ENCODE results near the gene TNKS2.

Gene TNKS2

DNA sequence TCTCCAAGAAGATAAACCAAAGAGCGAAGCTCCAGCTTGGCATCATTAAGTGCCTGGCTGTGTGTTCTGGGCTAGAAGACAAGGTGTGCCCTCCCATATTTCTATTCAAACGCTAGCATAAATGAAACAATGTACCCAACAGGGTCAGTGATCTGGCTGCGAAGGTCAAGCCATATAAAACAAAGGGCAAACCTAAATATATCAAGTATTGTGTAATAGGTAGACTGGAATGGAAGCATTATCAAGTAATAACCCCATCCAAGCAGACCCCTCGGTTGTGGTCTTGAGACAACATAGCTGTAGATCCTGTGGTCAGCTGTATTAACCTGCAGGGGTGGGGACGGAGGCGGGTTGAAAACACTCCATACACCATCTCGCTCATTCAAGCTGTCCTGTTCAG lies 31.6 kb upstream of the TNKS2 start:
- no peak overlapping the region for H3K4me3 ChIP-seq (ENCODE audit: low read depth, low read length)
- DNase-seq (ENCODE audit: low read depth): no peak
- TF ChIP-seq, protein P1, sequence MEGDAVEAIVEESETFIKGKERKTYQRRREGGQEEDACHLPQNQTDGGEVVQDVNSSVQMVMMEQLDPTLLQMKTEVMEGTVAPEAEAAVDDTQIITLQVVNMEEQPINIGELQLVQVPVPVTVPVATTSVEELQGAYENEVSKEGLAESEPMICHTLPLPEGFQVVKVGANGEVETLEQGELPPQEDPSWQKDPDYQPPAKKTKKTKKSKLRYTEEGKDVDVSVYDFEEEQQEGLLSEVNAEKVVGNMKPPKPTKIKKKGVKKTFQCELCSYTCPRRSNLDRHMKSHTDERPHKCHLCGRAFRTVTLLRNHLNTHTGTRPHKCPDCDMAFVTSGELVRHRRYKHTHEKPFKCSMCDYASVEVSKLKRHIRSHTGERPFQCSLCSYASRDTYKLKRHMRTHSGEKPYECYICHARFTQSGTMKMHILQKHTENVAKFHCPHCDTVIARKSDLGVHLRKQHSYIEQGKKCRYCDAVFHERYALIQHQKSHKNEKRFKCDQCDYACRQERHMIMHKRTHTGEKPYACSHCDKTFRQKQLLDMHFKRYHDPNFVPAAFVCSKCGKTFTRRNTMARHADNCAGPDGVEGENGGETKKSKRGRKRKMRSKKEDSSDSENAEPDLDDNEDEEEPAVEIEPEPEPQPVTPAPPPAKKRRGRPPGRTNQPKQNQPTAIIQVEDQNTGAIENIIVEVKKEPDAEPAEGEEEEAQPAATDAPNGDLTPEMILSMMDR (IDR thresholded peaks at IDR 0.05; ENCODE audit: control insufficient read depth, extremely low read depth, insufficient read depth): no peak

DNA sequence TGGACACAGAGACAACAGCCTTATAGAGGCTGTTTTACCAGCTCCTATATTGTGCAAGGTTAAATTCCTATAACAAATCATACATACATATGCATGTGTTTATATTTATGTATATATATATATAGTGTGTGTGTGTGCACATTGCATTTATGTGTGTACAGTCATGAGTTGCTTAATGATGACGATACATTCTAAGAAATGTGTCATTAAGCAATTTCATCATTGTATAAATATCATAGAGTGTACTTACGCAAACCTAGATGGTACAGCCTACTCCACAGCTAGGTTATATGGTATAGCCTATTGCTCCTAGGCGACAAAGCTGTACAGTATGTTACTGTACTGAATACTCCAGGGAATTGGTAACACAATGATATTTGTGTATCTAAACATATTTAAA lies 30.1 kb upstream of the TNKS2 start:
- H3K4me3 ChIP-seq (ENCODE audit: low read depth, low read length): no peak overlapping the region
- DNase-seq (ENCODE audit: low read depth): no peak
- TF ChIP-seq, protein P1 (IDR thresholded peaks at IDR 0.05; ENCODE audit: control insufficient read depth, extremely low read depth, insufficient read depth): no peak

DNA sequence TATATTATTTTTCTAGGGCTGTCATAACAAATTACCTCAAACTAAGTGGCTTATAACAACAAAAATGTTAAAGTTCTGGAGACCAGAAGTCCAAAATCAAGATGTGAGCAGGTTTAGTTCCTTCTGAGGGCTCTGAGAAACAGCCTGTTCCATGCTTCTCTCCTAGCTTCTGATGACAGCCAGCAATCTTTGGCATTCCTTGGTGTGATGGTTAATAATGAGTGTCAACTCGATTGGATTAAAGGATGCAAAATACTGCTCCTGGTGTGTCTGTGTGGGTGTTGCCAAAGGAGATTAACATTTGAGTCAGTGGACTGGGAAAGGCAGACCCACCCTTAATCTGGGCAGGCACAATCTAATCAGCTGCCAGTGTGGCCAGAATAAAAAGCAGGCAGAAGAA lies 26.3 kb upstream of the TNKS2 start:
- TF ChIP-seq, protein P1 (IDR thresholded peaks at IDR 0.05; ENCODE audit: control insufficient read depth, extremely low read depth, insufficient read depth): no peak
- no peak overlapping the region for H3K4me3 ChIP-seq (ENCODE audit: low read depth, low read length)

DNA sequence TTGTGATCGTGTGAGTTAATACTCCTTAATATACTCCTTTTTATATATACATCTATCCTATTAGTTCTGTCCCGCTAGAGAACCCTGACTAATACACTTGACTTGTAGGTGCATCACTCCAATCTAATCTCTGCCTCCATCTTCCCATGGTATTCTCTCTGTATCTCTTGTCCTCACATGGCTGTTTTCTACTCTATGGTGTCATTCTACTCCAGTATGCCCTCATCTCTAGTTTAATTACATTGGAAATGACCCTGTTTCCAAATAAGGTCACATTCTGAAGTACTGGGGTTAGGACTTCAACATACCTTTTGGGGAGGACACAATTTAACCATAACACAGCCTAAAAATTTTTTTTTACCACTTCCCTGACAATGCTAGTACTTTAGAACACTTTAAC lies 25.8 kb upstream of the TNKS2 start:
- no peak for DNase-seq (ENCODE audit: low read depth)
- no peak overlapping the region for H3K4me3 ChIP-seq (ENCODE audit: low read depth, low read length)
- TF ChIP-seq, protein P1 (IDR thresholded peaks at IDR 0.05; ENCODE audit: control insufficient read depth, extremely low read depth, insufficient read depth): no peak

More for the DNA sequence above, 26.3 kb upstream of the TNKS2 start:
- DNase-seq (ENCODE audit: low read depth): no peak

DNA sequence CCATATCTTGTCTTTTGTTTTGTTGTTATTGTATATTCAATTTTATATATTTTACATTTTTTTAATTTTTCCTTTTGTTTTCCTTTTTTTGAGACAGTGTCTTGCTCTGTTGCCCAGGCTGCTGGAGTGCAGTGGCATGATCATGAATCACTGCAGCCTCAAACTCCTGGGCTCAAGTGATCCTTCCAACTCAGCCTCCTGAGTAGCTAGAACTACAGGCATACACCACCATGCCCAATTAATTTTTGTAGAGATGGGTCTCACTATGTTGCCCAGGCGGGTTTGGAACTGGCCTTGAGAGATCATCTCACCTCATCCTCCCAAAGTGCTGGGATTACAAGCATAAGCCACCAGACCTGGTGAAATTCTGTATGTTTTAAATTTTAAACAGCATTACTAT lies 25.4 kb upstream of the TNKS2 start:
- TF ChIP-seq, protein P1 (IDR thresholded peaks at IDR 0.05; ENCODE audit: control insufficient read depth, extremely low read depth, insufficient read depth): no peak

DNA sequence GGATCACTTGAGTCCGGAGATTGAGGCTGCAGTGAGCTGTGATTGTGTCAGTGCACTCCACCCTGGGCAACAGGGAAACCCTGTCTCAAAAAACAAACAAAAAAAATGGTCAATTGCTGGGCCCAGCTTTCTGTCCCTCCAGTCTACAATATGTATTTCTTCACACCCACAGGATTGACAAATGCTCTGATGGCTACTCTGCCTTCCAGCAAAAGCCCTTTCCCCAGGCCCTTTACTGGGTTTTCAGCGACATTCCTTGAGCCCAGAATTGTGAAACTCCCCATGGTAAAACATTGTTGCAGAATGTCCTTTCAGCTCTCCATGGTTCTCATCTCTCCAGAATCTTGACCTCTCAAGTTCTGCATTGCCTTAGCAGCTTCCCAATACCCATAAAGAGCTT lies 23.7 kb upstream of the TNKS2 start:
- H3K4me3 ChIP-seq (ENCODE audit: low read depth, low read length): no peak overlapping the region
- TF ChIP-seq, protein P1 (IDR thresholded peaks at IDR 0.05; ENCODE audit: control insufficient read depth, extremely low read depth, insufficient read depth): no peak
- DNase-seq (ENCODE audit: low read depth): no peak

More for the DNA sequence above, 25.4 kb upstream of the TNKS2 start:
- DNase-seq (ENCODE audit: low read depth): no peak
- no peak overlapping the region for H3K4me3 ChIP-seq (ENCODE audit: low read depth, low read length)

DNA sequence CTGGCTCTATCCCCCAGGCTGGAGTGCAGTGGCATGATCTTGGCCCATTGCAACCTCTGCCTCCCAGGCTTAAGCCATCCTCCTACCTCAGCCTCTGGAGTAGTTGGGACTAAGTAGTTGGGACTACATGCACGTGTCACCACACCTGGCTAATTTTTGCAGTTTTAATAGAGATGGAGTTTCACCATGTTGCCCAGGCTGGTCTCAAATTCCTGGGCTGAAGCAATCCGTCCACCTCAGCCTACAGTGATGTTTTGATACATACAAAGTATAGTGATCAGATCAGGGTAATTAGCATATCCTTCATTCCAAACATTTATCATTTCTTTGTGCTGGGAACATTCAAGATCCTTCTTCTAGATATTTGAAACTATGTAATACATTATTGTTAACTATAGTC lies 22.5 kb upstream of the TNKS2 start:
- no peak for DNase-seq (ENCODE audit: low read depth)
- H3K4me3 ChIP-seq (ENCODE audit: low read depth, low read length): no peak overlapping the region
- TF ChIP-seq, protein P1 (IDR thresholded peaks at IDR 0.05; ENCODE audit: control insufficient read depth, extremely low read depth, insufficient read depth): no peak
